HG02885 (cell line): ENCODE measurements around the gene SLC4A4.
"Not testable (repeated sequence)": the region's sequence is repeated elsewhere in the genome, so short reads cannot be mapped to it uniquely, and the experiment has no call there.

Experiments
- ATAC-seq: cut with Tn5 transposase; IDR thresholded peaks from one replicate; pipeline ENCODE4 v1.9.1; 2021; ENCODE audit warnings: mild to moderate bottlenecking; ENCODE audit not compliant: unreplicated experiment, poor library complexity

SLC4A4 gene

DNA sequence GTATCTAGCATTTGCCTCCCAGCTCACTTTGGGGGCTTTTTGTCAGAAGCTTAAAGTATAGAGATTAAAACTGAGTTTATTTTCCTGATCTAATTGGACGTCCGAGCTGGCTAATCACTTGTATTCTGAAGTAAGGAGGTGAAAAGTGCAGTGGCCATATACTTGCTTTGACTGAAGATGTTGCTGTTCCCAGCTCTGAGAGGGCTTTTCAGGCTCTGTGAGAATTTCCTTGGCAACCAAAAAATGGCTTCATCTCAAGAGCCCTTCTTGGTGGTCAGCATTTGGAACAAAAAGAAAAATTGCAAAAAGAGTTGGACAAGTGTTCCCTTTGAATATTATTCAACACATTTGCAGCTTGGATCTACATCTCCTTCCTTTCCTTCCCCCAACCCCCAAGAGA, 67.0 kb downstream of the SLC4A4 start:
- no peak for ATAC-seq

DNA sequence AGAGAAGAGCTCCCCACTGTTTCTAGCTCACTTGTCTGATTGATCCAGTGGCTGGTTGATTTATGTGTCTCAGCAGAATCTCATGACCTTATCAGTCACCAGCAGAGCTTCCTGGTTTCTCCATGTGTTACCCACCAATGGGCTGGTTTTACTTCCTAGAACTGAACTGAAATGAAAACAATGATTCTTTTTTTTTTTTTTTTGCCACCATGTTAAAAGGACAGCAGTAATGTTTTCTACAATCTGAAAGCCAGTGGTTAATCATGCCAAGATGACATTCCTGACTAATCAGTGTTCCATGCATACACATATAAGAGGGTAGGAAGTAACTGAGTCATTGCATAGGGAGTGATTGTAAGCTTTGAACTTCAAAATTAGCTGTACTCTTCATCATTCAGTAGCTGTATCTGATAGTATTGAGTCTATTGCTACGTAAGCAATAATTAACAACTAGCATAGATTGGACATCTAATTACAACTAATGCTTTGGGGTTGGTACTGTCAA, 67.7 kb downstream of the SLC4A4 start:
- no peak for ATAC-seq

DNA sequence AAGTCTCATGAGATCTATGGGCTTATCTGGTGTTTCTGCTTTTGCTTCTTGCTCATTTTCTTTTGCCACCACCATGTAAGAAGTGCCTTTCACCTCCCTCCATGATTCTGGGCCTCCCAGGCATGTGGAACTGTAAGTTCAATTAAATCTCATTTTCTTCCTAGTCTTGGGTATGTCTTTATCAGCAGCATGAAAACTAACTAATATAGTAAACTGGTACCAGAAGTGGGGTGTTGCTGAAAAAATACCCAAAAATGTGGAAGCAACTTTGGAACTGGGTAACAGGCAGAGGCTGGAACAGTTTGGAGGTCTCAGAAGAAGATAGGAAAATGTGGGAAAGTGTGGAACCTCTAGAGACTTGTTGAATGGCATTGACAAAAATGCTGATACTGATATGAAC, 70.1 kb downstream of the SLC4A4 start:
- not testable (repeated sequence) for ATAC-seq

DNA sequence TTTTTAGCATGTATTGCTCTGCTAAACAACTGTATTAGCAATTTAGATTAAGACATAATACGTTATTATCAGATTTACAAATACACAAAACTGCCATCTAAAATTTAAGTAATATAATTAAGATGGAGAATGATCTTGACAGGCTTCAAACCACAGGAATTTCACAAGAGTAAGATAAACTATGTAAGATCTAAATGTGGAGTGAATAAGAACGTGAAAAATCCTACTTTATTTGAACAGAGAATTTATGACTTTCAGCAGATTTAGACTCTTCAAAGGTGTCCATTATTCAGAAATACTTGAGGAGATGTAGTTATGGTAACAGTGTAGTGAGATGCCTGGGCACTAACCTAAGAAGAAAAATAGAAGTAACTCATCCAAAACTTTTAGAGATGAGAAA, 73.2 kb downstream of the SLC4A4 start:
- no peak for ATAC-seq

DNA sequence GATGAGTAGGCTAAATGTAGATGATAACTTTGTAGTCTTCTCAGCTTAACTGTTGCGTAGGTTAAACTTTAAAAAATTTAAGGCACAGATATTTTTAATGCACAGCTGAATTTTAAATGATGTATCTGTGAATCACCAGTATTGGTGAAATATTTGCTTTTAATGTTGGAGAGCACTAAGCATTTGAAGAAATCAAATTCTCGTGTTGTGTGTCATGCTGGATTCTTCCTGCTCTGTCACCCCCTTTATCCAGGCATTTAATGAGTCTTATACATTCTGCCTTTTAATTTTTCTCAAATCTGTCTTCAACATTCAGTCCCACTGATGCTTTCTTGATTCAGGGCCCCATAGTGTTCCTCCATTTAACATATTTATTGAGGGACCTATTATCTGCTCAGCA, 76.7 kb downstream of the SLC4A4 start:
- ATAC-seq, result no peak

DNA sequence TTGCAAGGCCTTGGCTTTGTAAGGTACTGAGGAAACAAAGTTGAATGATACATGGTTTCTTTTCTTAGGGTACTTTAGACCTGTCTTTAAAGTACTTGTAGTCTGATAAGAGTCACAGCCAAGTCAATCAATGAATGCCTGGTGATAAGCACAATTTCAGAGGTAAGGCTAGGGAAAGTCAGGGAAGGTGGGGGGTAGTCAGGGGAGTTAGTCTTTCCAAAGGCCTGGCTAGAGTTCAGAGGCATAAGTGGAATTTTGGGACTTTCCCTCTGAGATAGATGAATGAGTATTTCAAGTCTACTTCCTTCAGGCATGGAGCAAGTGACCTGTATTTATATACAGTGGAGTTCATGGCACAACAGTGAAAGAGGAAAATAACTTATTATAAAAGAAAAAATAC, 78.3 kb downstream of the SLC4A4 start:
- ATAC-seq, result no peak

DNA sequence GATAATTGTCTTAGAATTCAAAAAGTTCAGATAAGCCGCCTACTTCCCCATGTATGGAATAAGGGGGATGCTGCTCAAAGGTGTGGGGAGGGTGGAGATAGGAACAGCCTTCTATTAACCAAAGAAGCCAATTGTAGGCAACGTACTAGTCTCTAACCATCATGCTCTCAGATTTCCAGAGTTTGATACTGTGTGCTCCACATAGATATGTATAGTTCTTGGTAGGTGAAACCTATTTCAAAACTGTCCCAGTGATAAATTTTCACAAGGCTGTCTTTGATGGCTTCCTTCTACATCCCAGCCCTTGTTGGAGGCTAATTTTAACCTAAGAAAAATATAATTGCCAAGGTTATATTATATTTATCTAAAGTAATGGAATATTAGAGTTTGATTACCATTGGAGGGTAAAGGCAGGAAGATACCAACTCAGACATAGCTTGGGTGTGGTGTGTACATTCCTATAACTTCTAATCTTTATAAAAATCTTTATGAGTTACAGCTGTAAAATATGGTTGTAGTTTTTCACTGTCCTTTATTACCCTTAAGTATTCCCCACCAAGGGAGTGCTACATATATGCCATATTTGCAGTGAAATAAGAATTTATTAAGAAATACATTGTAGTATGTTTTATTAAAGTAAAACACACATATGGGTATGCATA, 87.7 kb downstream of the SLC4A4 start:
- ATAC-seq, result no peak

DNA sequence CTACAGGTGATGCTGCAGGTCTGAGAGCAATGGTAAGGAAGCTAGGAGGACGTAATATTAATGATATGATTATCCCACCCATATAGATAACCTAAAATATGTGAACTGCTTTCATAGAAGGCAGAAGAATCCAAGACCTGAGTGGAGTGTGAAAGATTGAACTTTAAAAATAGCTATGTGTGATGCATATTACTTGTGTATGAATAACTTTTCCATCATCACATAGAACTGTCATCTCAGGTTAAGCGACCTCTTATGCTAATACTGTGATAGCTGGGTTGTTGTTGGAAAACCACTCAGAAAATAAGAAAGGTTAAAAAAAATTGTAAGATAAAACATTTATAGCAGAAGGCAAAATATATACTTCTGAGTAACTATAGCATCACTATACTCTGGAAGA, 90.3 kb downstream of the SLC4A4 start:
- no peak for ATAC-seq

DNA sequence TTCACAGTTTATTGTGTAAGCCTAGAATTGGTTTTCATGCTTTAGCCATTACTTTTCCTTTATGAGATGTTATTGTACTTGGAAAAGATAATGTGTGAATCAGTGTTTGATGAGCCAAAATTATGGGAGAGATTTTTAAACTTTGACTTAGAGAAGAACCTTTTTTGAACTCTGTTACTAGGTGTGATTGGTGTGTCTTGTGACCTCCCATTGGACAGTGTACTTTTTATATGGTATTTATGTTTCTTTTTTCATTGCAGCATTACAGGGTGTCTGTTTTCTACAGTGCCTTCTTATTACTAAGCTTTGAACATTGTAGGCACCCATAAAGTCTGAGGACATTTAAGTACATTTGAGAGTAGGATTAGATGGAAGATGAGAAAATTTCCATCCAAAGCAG, 91.1 kb downstream of the SLC4A4 start:
- ATAC-seq, result no peak

DNA sequence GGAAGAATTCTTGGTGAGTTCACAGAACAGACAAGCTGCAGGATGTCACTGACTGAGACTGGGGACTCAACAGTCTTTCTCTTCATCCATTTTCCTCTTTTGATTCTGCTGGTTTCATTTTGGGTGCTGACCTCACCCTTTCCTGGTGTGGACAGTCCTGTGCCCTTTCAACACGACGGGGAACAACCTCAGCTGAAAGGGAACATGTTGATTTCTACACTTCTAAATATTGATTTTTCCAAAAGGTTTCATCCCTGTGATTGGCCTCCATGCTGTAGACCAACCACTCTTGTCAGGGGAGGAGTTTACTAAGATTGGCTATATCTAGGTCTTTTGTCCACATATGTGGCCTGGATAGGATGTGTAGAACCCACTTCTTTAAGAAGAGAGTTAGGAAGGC, 91.8 kb downstream of the SLC4A4 start:
- ATAC-seq, result no peak

DNA sequence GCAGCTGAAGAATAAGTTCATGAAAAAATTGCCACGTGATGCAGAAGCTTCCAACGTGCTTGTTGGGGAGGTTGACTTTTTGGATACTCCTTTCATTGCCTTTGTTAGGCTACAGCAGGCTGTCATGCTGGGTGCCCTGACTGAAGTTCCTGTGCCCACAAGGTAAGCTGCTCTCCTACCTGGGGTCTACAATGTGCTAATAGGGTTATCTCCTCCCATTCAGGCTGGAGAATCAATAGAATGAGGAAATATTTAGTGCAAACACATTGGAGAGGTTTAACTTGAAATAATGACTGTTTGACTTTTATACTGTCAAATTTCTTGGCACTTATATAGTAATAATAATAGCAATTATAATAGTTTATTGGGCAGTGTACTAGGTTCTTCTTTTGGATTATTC, 101.8 kb downstream of the SLC4A4 start:
- no peak for ATAC-seq

DNA sequence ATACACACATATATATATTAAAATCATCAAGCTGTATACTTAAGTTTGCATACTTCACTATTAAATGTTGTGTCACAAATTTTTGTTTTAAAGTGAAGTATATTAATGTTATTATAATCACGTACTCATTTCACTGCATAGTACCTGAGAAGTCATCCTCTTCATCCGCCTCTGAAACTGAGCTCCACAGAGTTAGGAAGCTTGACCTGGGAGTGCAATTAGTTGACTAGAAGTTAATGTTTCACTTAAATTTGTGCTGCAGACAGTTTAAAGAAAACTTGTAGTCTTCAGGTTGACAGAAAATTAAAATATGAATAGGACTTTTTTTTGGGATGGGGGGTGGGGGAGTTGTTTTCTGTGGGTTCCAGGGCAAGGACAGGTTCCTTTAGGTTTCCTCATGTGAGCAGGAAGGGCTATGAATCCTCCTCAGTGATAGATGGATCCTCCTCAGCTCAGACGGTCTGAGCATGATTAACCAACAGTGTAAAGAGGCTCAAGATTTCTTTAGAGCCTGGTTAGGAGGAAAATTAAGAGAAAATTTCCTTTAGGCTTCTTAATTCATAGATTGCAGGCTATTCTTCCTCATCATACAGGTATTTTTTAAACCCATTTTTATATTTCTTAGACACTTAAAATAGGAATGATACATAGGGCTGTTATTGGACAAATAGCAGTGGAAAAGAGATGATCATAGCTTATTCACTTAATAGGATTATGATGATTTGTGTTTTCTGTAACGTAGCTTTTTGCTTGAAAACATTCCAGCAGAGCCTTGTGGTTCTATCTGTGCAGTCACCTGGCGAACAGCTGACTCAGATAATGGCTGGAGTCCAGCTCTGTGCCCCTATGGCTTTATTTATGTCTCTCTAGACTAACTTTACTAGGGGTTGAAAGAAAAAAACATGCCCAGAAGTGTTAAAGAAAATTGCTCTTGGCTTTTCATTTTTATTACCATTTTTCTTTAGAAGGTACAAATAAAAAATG, 102.7 kb downstream of the SLC4A4 start:
- no peak for ATAC-seq

DNA sequence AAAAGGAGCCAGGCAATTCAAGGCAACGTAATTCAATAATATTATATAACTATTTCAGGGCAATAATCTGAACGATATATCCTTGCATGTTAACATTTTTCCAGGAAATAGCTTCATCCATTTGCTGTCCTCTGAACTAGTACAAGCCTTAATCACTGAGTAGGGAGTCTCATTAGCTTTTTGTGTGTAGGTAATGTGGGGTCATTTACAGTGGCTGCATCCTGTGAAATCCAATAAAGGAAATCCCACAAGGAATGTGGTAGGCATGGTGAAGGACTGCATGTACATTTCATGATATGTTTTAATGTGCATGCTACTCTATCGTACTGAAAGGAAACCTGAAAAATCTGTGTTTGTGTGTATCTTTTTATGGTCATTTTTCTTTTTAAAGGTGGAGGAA, 103.5 kb downstream of the SLC4A4 start:
- ATAC-seq, result no peak

DNA sequence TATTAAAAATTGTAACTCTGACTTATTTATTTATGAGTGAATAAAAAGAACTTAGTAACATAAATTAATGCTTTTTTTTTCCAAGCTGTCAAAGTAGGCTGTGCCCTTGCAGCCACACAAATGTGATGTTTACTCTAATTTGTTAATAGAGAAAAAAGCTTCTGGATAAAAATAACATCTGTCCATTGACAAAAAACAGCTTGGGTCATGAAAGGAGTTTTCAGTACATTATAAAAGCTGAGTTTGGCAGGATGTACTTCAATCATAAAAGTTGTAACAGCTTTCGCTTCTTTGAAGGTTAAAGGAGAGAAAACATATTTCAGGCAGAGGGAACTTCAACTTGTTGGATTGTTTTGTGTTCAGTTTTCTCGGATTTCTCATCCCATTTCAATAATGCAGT, 105.6 kb downstream of the SLC4A4 start:
- no peak for ATAC-seq

DNA sequence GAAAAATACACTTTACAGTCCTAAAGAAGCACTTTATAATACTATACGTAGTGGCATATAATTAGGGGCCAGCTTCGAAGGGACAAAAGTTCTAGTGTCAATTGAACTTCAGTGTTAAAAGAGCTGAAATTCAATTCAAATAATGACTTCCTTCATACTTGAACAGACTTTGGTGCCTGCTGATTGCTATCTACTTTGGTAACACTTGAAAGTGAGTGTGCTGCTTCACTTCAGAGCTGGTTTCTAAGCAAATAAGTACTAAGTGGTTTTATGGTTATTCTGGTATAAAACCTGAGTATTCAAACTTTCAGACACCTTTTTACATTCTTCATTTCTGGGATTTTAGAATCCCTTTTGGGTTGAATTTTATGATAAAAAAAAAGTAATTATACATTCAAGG, 107.0 kb downstream of the SLC4A4 start:
- ATAC-seq, result no peak

DNA sequence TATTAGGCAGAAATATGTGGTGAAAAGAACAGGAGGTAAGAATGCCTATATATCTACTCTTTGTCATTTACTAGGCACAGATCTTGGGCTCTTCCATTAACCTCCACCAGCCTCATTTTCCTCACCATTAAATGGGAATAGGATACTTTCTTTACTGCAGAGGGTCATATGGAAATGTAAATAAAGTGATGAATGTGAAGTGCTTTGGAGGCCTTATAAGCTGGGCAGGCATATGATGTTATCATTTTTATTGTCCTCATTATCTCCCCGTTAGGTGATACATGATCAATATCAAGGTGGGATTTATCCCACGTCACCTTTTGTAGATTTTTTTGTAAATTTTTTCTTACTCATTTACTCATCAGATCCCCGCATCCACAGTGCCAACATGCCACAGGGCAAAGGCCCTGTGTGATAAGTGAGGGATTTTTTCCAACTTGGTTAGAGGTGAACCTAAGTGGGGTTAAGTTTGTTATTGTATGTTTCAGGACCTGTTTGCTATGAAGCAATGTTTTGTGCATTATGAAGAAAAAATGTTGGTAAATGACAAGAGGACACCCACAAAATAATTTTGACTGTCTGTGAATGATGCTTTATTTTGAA, 107.8 kb downstream of the SLC4A4 start:
- no peak for ATAC-seq

DNA sequence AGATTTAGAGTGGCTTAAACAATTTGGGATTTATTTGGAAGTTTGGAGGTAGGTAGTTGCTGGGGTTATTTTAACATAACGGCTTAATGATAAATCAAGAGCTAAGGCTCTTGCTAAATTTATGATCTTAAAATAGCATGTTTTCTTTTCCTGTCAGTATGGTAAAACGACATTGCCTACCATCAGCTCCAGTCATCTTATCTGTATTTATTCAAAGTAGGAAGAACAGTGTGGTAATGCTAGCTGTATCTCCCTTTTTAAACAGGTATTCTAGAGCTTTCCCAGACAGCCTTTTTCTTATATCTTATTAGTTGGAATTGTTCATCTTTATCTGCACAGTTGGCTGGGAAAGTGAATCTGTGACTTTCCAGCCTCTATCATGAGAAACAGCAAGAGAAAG, 110.2 kb downstream of the SLC4A4 start:
- no peak for ATAC-seq

DNA sequence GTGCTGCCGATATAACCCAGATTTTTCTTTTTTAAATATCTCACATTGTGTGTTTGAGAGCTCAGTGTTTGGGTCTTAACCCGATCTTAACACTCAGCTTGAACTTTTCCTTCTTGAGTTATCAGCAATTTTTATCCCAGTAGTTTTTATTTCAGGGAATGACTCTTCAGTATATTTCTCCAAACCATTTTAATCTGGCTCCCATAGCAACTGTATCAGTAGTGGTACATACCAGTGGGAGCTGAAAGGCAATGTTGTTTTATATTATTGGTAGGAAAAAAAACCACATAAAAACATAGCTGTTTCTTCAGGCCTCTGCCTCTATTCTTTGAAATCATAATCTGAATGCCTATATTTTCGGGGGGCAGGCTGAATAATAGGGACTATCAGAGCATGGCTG, 111.1 kb downstream of the SLC4A4 start:
- ATAC-seq, result no peak

DNA sequence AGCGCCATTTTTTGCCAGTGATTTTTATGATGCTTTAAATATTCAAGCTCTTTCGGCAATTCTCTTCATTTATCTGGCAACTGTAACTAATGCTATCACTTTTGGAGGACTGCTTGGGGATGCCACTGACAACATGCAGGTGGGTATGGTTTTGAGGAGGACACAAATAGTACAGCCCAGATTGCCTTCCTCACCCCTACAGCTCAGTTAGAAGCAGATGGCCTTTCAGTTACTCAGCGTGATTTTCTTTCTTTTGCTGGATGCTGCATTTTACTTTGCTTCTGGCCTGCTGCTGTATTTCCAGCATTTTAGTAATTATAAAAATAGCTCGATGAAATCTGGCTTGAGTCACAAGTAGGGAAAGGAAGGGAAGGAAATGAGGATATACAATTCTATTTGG, 114.7 kb downstream of the SLC4A4 start:
- no peak for ATAC-seq

DNA sequence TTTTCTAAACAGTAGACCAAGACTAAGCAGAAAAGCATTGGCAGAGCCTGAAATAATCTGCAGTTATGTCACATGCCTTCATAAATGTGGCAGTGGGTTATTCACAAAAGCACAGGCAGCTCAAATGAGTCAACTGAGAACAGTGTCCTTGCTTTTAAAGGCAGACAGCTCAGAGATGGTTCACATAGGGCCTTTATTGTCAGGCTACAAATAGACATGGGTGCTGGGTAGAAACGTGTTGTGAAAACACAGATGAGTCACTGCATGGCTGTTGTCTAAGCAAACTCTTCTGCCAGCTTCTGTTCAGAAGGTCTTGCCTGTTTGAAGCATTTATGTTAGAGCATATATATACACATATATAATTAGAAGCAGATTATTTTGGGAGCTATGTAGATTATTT, 118.0 kb downstream of the SLC4A4 start:
- no peak for ATAC-seq

DNA sequence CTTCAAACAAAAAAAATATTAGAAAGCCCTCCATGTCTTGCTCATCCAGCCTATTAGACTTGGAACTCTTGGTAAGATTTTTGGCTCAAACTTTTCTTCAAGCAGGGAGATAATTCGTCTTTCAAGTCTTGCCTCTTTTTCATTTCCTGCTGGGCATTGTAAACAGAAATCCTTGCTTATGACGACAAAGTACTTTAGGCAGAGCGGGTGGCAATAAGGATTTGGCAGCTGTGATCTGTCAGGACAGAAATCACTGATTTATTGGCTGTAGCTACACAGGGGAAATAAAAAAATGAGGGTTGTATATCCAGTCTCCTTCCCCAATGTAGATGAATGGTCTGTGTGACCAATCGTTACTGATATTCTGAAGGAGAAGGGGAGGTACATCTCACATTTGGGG, 121.6 kb downstream of the SLC4A4 start:
- no peak for ATAC-seq
